ENCODE measurements around the gene HOXA7. TPM values are rescaled to one million over a fixed set of nuclear protein-coding genes. Genes with fewer than 3 reads are reported as not detected.

HOXA7 gene
- total and polyA plus RNA-seq, 2 experiments from 2014 or later: 0.24 TPM; not detected in 1

DNA sequence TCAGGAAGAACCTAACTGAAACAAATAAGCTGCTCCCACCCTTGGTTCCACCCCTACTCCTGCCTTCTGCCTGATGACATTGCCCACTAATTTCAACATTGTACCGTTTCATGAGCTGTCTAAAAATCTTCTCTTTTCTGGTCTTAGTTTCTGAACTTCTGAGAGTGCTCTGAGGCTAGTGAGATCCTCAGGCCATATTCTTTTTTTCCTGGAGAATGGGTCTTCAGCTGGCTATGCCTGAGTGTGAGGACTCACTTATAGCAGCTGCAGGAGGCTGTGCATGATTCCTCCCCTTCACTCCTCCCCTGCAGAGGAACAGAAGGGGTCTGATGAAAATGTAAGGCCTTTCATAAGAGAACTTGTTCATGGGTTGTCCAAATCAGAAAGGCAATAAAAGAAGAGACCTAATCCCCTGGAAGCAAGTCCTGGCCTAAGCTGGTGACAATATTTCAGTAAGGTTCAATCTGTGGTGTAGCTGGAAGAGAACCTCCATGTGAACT is 37.0 kb downstream of the HOXA7 start:
- H3K36me3 ChIP-seq (ENCODE audit: insufficient read depth): no peaks in the 10 kb centered on the region
- H3K27me3 ChIP-seq (ENCODE audit: insufficient read depth): peaks cover 100% of the 10 kb centered on the region
- no peak overlapping the region for H2AFZ ChIP-seq
- Mint-ChIP-seq H3K27ac (no peak overlapping the region), H3K9me3 (peaks cover 10% of the 10 kb centered on the region; the same call in 1 of the 3 replicates), H3K36me3 (ENCODE audit: low read depth) (no peaks in the 10 kb centered on the region), H3K4me3 (no peak overlapping the region), H3K4me1 (peaks cover 14% of the 10 kb centered on the region), H3K27me3 (ENCODE audit: insufficient read depth, low read depth, poor library complexity) (peaks cover 100% of the 10 kb centered on the region)
- no peak overlapping the region for H3K27ac ChIP-seq (ENCODE audit: low read depth)
- H3K79me2 ChIP-seq (replicated peaks; ENCODE audit: insufficient read depth): no peaks in the 10 kb centered on the region
- peaks cover 68% of the 10 kb centered on the region for H4K20me1 ChIP-seq (replicated peaks; ENCODE audit: insufficient read depth)
- no peak for ATAC-seq
- DNase-seq (ENCODE audit: low spot score): no peak
- peaks cover 29% of the 10 kb centered on the region for H3K4me1 ChIP-seq (ENCODE audit: insufficient read depth)
- no peaks in the 10 kb centered on the region for H3K9me2 ChIP-seq (ENCODE audit: insufficient read depth)
- no peak overlapping the region for H3K4me3 ChIP-seq
- H3K4me2 ChIP-seq: no peak overlapping the region
- H3F3A ChIP-seq (replicated peaks; ENCODE audit: low read depth): peaks cover 44% of the 10 kb centered on the region
- TF ChIP-seq ZNF114 (CRISPR knock-in tag; IDR thresholded peaks at IDR 0.05) (no peak), ZNF331 (CRISPR knock-in tag; IDR thresholded peaks at IDR 0.05; ENCODE audit: low read depth) (no peak), STAT1 (IDR thresholded peaks at IDR 0.05; ENCODE audit: unreplicated experiment) (no peak), EZH2 (IDR thresholded peaks at IDR 0.05; ENCODE audit: low read depth, unreplicated experiment) (peak; percentile 63)

GRCh38 chr7:27118580-27118979 is 37.9 kb downstream of the HOXA7 start:
- Histone ChIP-seq H4K20me1 (replicated peaks; ENCODE audit: insufficient read depth) (peaks cover 63% of the 10 kb centered on the region), H3F3A (replicated peaks; ENCODE audit: low read depth) (peaks cover 47% of the 10 kb centered on the region), H3K79me2 (replicated peaks; ENCODE audit: insufficient read depth) (no peaks in the 10 kb centered on the region), H3K27me3 (ENCODE audit: insufficient read depth) (peaks cover 97% of the 10 kb centered on the region), H3K4me3 (no peak overlapping the region), H3K36me3 (ENCODE audit: insufficient read depth) (no peaks in the 10 kb centered on the region), H3K4me1 (ENCODE audit: insufficient read depth) (peaks cover 30% of the 10 kb centered on the region), H3K9me2 (ENCODE audit: insufficient read depth) (no peaks in the 10 kb centered on the region), H3K27ac (ENCODE audit: low read depth) (no peak overlapping the region), H2AFZ (no peak overlapping the region), H3K4me2 (0 out of 2 replicates have a peak overlapping the region, but pooled peaks have one; percentile 57)
- Mint-ChIP-seq H3K27me3 (ENCODE audit: insufficient read depth, low read depth, poor library complexity) (peaks cover 96% of the 10 kb centered on the region), H3K4me3 (no peak overlapping the region), H3K9me3 (peaks cover 10% of the 10 kb centered on the region; the same call in 1 of the 3 replicates), H3K36me3 (ENCODE audit: low read depth) (no peaks in the 10 kb centered on the region), H3K4me1 (peaks cover 10% of the 10 kb centered on the region), H3K27ac (no peak overlapping the region)
- TF ChIP-seq, protein P1, sequence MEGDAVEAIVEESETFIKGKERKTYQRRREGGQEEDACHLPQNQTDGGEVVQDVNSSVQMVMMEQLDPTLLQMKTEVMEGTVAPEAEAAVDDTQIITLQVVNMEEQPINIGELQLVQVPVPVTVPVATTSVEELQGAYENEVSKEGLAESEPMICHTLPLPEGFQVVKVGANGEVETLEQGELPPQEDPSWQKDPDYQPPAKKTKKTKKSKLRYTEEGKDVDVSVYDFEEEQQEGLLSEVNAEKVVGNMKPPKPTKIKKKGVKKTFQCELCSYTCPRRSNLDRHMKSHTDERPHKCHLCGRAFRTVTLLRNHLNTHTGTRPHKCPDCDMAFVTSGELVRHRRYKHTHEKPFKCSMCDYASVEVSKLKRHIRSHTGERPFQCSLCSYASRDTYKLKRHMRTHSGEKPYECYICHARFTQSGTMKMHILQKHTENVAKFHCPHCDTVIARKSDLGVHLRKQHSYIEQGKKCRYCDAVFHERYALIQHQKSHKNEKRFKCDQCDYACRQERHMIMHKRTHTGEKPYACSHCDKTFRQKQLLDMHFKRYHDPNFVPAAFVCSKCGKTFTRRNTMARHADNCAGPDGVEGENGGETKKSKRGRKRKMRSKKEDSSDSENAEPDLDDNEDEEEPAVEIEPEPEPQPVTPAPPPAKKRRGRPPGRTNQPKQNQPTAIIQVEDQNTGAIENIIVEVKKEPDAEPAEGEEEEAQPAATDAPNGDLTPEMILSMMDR (conservative IDR thresholded peaks at IDR 0.05; ENCODE audit: low read depth in 2 of 2): no peak
- TF ChIP-seq STAT1 (IDR thresholded peaks at IDR 0.05; ENCODE audit: unreplicated experiment) (no peak), JUNB (IDR thresholded peaks at IDR 0.05; ENCODE audit: unreplicated experiment) (no peak), EZH2 (IDR thresholded peaks at IDR 0.05; ENCODE audit: low read depth, unreplicated experiment) (peak; percentile 60)
- DNase-seq (ENCODE audit: low spot score): no peak
- ATAC-seq: no peak

GRCh38 chr7:27117887-27118491 is 38.5 kb downstream of the HOXA7 start:
- H2AFZ ChIP-seq: no peak overlapping the region
- H3K27ac Mint-ChIP-seq: no peak overlapping the region

More at GRCh38 chr7:27117887-27118491, 38.5 kb downstream of the HOXA7 start:
- Mint-ChIP-seq H3K4me3 (no peak overlapping the region; the same call in 2 of the 3 replicates), H3K9me3 (peaks cover 8% of the 10 kb centered on the region; the same call in 1 of the 3 replicates), H3K36me3 (ENCODE audit: low read depth) (no peaks in the 10 kb centered on the region), H3K4me1 (peaks cover 9% of the 10 kb centered on the region), H3K27me3 (ENCODE audit: insufficient read depth, low read depth, poor library complexity) (peaks cover 95% of the 10 kb centered on the region)
- peaks cover 97% of the 10 kb centered on the region for H3K27me3 ChIP-seq (ENCODE audit: insufficient read depth)
- peaks cover 62% of the 10 kb centered on the region for H4K20me1 ChIP-seq (replicated peaks; ENCODE audit: insufficient read depth)
- H3K36me3 ChIP-seq (ENCODE audit: insufficient read depth): no peaks in the 10 kb centered on the region
- H3F3A ChIP-seq (replicated peaks; ENCODE audit: low read depth): peaks cover 48% of the 10 kb centered on the region
- H3K4me2 ChIP-seq: peak overlapping the region; percentile 57
- H3K27ac ChIP-seq (ENCODE audit: low read depth): no peak overlapping the region
- TF ChIP-seq EZH2phosphoT487 (IDR thresholded peaks at IDR 0.05; ENCODE audit: unreplicated experiment) (peak; percentile 71), EZH2 (IDR thresholded peaks at IDR 0.05; ENCODE audit: low read depth, unreplicated experiment) (peak; percentile 89), STAT1 (IDR thresholded peaks at IDR 0.05; ENCODE audit: unreplicated experiment) (no peak), POLR2AphosphoS5 (IDR thresholded peaks at IDR 0.05; ENCODE audit: low read depth) (no peak)
- H3K79me2 ChIP-seq (replicated peaks; ENCODE audit: insufficient read depth): no peaks in the 10 kb centered on the region
- peak; percentile 44 for DNase-seq (ENCODE audit: low spot score)
- H3K4me1 ChIP-seq (ENCODE audit: insufficient read depth): peaks cover 34% of the 10 kb centered on the region
- H3K9me2 ChIP-seq (ENCODE audit: insufficient read depth): no peaks in the 10 kb centered on the region
- ATAC-seq: no peak
- H3K4me3 ChIP-seq: 0 out of 2 replicates have a peak overlapping the region, but pooled peaks have one; percentile 32

Data from GM23338 (cell line).